Ascending aorta (tissue), 2 donors: ENCODE results near the gene AQP4. TPM values are rescaled to one million over a fixed set of nuclear protein-coding genes. Genes with fewer than 3 reads are reported as not detected.

Experiments
- DNase-seq, 2 donors: peaks; one replicate each; pipeline ENCODE4 v3.0.0-alpha.2; 2019; ENCODE audit warnings: low spot score in 2 of 2
- H3K27ac ChIP-seq, 2 donors: fragments of 200-600 bp; sonication (generic); one replicate each; pipeline ENCODE4 v1.5.1; 2016 to 2017; ENCODE audit warnings: mild to moderate bottlenecking in 1 of 2
- H3K27me3 ChIP-seq: fragments of 200-600 bp; sonication (generic); one replicate; pipeline ENCODE4 v1.5.1; 2017
- H3K36me3 ChIP-seq, 2 donors: fragments of 200-600 bp; sonication (generic); one replicate each; pipeline ENCODE4 v1.5.1; 2016
- H3K4me1 ChIP-seq, 2 donors: fragments of 200-600 bp; sonication (generic); one replicate each; pipeline ENCODE4 v1.5.1; 2016 to 2017; ENCODE audit warnings: mild to moderate bottlenecking in 1 of 2
- H3K4me3 ChIP-seq, 2 donors: fragments of 200-600 bp; sonication (generic); one replicate each; pipeline ENCODE4 v1.5.1; 2016 to 2017; ENCODE audit warnings: mild to moderate bottlenecking in 1 of 2
- H3K9me3 ChIP-seq, 2 donors: fragments of 200-600 bp; sonication (generic); one replicate each; pipeline ENCODE4 v1.5.1; 2016
- CTCF ChIP-seq, 3 experiments: fragments of 200-600 bp in 2 of 3; fragments of 450-650 bp in 1 of 3; sonication (generic) in 2 of 3; IDR thresholded peaks; one replicate each; pipeline ENCODE4 v1.5.1; 2016 to 2019; ENCODE audit warnings: antibody characterized with exemption in 3 of 3, mild to moderate bottlenecking in 1 of 3, moderate library complexity in 1 of 3
- intact Hi-C: fragments of 100-400 bp; cut with DNase I; formaldehyde crosslinking; loops from one replicate; pipeline ENCODE4 v1.15.1; 2023
- total RNA-seq: library from RNA; depleted of rRNA; stranded (reverse); fragments of >200 nt; gene quantifications from one replicate; pipeline ENCODE4 v1.1.0, GENCODE V29; 2016

Gene AQP4
- total RNA-seq, 1 donor from 2014 or later = not detected

- Histone ChIP-seq H3K27me3 (no peaks in the 10 kb centered on the region), H3K4me3 (no peak overlapping the region), H3K4me1 (no peaks in the 10 kb centered on the region), H3K27ac (no peak overlapping the region), H3K36me3 (no peaks in the 10 kb centered on the region), H3K9me3 (no peaks in the 10 kb centered on the region)
- TF ChIP-seq CTCF (IDR thresholded peaks at IDR 0.05) = no peak
- DNase-seq = no peak
- intact Hi-C loops = no loop called here
Observed at GRCh38 chr18:26901020-26901419, 35.5 kb upstream of the AQP4 start.

DNA sequence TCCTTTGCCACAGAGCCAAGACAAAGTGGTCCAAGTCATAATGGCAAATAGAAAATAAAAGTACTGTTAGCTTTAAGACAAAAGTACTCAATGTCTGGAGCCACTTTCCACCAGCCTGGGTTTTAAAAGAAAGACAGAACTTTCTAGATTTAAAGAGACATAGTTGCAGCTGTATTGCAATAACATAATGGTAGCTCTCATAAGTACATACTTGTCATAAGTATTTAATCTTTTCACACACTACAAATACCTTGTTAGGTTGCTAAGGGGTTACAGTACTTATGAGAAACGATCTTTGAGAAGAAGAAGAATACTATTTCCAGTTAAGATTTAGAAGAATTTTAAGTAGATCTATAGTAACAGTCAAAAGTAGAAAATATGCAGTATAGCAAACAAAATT, 28.9 kb upstream of the AQP4 start:
- no peak for TF ChIP-seq CTCF (IDR thresholded peaks at IDR 0.05)
- intact Hi-C loops = no loop called here

DNA sequence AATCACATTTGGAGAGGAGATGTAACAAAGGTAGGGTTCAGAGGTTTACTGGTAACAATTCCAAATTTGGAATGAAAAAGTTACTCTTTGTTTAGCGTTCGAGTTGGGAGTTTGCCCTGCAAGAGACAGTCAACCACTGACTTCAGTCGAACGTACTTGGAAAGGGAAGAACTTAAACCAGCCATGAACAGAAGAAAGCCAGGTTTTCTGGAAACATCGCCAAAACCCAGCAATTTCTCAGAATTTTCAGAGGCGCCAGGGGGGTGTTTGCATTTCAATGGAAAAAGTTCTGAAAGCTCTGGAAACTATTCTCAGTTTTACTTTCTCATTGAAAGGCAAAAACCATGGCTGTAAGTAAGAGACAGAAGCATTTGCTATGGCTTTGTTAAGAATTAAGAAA, 28.5 kb upstream of the AQP4 start:
- H3K9me3 ChIP-seq = no peaks in the 10 kb centered on the region
- H3K36me3 ChIP-seq = no peaks in the 10 kb centered on the region
- DNase-seq = no peak
- no peak for TF ChIP-seq CTCF (IDR thresholded peaks at IDR 0.05)
- no peaks in the 10 kb centered on the region for H3K4me1 ChIP-seq
- H3K27me3 ChIP-seq = no peaks in the 10 kb centered on the region
- no peak overlapping the region for H3K4me3 ChIP-seq
- no peak overlapping the region for H3K27ac ChIP-seq
- intact Hi-C loops = no loop called here

More for the DNA sequence above, 28.9 kb upstream of the AQP4 start:
- Histone ChIP-seq H3K4me3 (no peak overlapping the region), H3K9me3 (no peaks in the 10 kb centered on the region), H3K27me3 (no peaks in the 10 kb centered on the region), H3K4me1 (no peaks in the 10 kb centered on the region), H3K36me3 (no peaks in the 10 kb centered on the region), H3K27ac (no peak overlapping the region)
- DNase-seq = no peak

DNA sequence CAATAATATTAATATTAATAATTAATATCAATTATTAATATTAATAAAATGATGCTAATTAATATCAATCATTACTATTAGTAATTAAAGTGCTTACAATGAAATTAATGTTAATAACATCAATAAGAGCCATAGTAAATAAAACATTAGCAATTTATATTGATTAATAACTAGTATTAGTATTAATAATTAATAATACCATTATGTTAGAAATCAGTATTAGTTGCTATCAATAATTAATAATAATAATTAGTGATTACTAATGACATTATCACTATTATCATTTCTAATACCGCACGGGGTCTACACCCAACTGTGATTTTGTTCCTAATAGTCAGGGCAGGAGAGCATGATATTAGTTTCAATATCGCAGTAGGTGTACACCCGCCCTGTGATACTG, 22.8 kb upstream of the AQP4 start:
- TF ChIP-seq CTCF (IDR thresholded peaks at IDR 0.05) = no peak
- no peaks in the 10 kb centered on the region for H3K4me1 ChIP-seq
- no peaks in the 10 kb centered on the region for H3K27me3 ChIP-seq
- no peaks in the 10 kb centered on the region for H3K9me3 ChIP-seq
- no peak overlapping the region for H3K27ac ChIP-seq
- no peak overlapping the region for H3K4me3 ChIP-seq
- DNase-seq = no peak
- intact Hi-C loops = no loop called here
- no peaks in the 10 kb centered on the region for H3K36me3 ChIP-seq

GRCh38 chr18:26875040-26875654, 9.6 kb upstream of the AQP4 start:
- TF ChIP-seq CTCF (IDR thresholded peaks at IDR 0.05) = no peak
- intact Hi-C loops = loop anchor here (10.0 kb wide), 1 partner anchor 60 kb away; no protein-coding TSS in a partner anchor
- H3K9me3 ChIP-seq = no peaks in the 10 kb centered on the region
- no peaks in the 10 kb centered on the region for H3K27me3 ChIP-seq
- H3K36me3 ChIP-seq = no peaks in the 10 kb centered on the region
- no peak for DNase-seq
- no peak overlapping the region for H3K4me3 ChIP-seq
- no peak overlapping the region for H3K27ac ChIP-seq
- no peaks in the 10 kb centered on the region for H3K4me1 ChIP-seq

DNA sequence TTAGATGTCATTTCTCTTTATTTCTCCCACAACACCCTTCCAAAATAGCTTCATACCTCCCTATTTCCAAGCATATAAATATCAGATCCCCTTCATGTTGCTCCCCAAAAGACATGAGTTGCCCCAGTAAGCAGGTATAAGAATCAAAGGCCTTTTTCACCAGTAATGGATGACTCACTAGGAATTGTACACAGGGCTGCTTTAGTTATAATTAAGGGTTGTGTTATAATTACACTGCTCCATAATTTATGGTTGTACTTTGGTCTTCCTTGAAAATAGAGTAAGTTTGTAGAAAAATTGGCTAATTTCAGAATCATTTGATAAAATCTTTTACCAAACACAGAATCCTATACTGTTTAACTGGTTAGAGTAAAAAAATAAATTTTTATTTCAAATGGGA, 8.8 kb upstream of the AQP4 start:
- Histone ChIP-seq H3K4me1 (no peaks in the 10 kb centered on the region), H3K9me3 (no peaks in the 10 kb centered on the region), H3K27ac (no peak overlapping the region), H3K27me3 (no peaks in the 10 kb centered on the region), H3K36me3 (no peaks in the 10 kb centered on the region), H3K4me3 (no peak overlapping the region)
- no peak for TF ChIP-seq CTCF (IDR thresholded peaks at IDR 0.05)
- DNase-seq = no peak
- intact Hi-C loops = loop anchor here (10.0 kb wide), 1 partner anchor 61 kb away; no protein-coding TSS in a partner anchor
